GM12892 (cell line): ENCODE measurements around the gene SLC4A11.

Experiments used
- DNase-seq: peaks from one replicate; pipeline ENCODE4 v3.0.0; 2011; ENCODE audit not compliant: insufficient read length
- FAIRE-seq: peaks from 2 replicates; lab custom pipeline; 2011; peaks lifted over from hg19 to GRCh38; lab: Jason Lieb, UNC
- POLR2A ChIP-seq: IDR thresholded peaks from 2 replicates; pipeline ENCODE4 v1.6.1; 2011; ENCODE audit warnings: low read depth, low read length, control low read depth
- POLR2AphosphoS5 ChIP-seq: IDR thresholded peaks from 2 replicates; pipeline ENCODE4 v1.6.1; 2011; ENCODE audit warnings: low read depth, low read length, control low read depth
- TAF1 ChIP-seq: IDR thresholded peaks from 2 replicates; pipeline ENCODE4 v1.6.1; 2011; ENCODE audit warnings: low read depth, mild to moderate bottlenecking, control low read depth, low read length, borderline replicate concordance

Gene SLC4A11

DNA sequence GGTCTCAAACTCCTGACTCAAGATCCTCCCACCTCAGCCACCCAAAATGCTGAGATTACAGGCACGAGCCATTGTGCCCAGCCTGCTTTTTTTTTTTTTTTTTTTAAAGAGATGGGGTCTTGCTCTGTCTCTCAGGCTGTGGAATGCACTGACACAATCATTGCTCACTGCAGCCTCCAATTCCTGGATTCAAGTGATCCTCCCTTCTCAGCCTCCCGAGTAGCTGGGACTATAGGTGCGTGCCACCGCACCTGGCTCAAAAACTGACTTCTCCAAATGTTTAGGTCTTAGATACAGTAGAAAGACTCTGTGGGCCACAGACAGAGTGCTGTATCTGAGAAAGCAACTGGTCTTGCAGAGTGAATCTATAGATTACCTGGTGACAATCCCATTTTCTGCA is 31.1 kb upstream of the SLC4A11 start:
- TF ChIP-seq POLR2AphosphoS5 (no peak), POLR2A (no peak), TAF1 (no peak)
- DNase-seq (no peak), FAIRE-seq (no peak)

DNA sequence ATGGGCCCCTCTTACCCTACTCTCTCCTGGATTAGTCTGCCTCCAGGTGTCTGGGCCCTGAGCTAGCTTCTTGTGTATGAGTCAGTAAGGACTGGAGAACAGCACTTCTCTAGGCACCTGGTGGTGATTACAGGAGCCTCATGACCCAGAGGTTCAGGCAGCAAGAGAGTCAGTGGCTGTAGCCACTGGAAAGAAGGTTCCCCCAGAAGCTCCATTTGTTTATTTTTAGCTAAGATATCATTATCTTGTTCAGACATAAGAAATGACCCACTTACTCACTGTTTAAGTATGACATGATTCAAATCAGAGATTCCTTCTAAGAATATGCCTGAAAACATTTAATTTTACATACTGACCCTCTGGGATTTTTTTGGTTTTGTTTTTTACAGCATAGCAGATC is 23.6 kb upstream of the SLC4A11 start:
- FAIRE-seq (no peak), DNase-seq (no peak)
- TF ChIP-seq POLR2A: no peak
- no peak for TF ChIP-seq POLR2AphosphoS5
- no peak for TF ChIP-seq TAF1

DNA sequence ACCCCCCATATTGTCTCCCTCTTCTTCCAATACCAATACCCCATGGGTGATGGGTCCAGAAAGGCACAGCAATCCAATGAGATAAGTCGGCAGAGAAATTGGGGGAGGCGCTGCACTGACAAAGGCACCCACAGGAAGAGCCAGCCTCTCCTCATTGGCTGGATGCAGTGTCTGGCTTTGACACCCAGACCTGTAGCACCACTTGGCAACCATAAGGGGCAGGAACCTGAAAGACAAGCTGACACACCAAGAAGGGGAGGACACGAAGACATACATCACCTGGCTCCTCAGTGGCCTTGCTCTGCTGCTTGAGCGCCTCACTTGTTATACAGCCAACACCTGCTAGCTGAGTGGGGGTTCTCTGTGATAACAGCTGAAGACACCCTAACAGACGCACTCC is 19.4 kb upstream of the SLC4A11 start:
- TF ChIP-seq POLR2A (no peak), TAF1 (no peak), POLR2AphosphoS5 (no peak)
- DNase-seq: no peak
- no peak for FAIRE-seq

DNA sequence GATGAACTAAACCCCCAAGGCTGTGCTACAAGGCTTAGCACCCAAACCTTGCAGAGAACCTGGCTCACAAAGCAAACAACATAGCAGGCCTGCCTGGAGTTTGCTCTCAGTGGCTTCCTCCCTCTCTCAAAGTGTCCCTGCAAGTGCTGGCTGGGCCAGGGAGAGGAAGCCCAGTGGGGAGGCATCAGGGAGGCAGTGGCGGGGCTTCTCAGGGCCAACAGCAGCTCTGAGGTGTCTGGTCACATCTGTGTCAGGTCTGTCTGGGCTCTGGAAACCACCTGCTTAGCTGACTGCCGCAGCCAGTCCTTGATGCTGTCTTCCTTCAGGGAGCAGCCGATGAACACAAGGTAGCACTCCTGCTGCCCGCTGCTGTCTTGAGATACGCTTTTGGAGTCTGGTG is 16.7 kb upstream of the SLC4A11 start:
- DNase-seq (no peak), FAIRE-seq (no peak)
- TF ChIP-seq TAF1: no peak

DNA sequence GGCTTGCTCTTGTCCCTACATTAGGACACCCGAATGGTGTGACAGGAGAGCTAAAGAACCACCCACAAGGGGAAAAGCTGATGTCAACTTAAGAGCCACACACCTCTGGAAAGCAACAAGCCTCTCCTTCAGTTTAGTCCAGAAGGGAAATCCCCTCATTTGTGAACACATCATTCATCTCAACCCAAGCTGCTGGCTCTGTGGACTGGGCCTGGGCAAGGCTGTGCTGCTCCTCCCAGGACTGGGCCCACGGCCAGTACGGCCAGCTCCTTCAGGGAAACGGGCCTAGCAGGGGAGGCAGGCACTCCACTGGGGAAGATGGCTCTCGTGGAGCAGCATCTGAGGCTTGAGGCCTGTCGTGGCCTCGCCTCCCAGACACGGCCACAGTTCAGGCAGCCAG is 12.8 kb upstream of the SLC4A11 start:
- DNase-seq: no peak
- no peak for FAIRE-seq
- TF ChIP-seq POLR2A: no peak
- TF ChIP-seq POLR2AphosphoS5: no peak
- TF ChIP-seq TAF1: no peak

DNA sequence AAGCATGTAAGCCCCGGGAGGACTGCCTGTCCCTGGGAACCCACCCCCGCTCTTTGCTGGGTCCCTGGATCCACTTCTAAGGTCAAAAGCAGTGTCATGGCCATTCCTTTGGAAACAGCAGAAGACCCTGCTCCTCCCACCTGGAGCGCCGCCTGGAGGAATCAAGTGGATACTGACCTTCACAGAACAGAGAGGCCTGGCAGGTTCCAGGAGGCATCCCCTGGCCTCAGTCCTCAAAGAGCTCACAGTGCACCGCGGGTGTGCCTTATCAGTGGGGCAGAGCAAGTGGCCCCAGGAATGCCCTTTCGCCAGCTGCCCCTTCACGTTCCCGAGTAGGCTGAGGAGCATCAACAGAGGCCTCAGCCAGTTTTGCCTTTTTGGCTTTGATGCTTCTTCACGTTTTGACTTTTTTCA is 11.1 kb upstream of the SLC4A11 start:
- TF ChIP-seq POLR2AphosphoS5 (no peak), TAF1 (no peak), POLR2A (no peak)
- FAIRE-seq (no peak), DNase-seq (no peak)

DNA sequence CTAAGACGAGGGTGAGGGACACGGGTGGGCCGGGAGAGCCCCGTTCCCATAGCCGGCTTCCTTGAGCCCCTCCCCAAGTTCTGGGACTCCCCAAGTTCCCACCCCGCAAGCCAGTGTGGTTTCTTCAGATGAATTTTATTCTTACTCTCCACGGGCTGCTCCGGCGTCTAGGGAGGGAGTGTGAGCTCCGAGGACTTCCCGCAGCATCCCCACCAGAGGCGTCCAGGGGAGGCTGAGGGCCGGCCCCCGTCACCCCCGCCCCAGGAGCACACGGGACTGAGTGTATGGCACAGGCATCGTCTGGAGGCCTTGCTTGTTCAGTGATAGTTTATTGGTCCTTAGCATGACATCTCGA is 10.0 kb upstream of the SLC4A11 start:
- no peak for DNase-seq
- TF ChIP-seq POLR2AphosphoS5: no peak
- FAIRE-seq: no peak

DNA sequence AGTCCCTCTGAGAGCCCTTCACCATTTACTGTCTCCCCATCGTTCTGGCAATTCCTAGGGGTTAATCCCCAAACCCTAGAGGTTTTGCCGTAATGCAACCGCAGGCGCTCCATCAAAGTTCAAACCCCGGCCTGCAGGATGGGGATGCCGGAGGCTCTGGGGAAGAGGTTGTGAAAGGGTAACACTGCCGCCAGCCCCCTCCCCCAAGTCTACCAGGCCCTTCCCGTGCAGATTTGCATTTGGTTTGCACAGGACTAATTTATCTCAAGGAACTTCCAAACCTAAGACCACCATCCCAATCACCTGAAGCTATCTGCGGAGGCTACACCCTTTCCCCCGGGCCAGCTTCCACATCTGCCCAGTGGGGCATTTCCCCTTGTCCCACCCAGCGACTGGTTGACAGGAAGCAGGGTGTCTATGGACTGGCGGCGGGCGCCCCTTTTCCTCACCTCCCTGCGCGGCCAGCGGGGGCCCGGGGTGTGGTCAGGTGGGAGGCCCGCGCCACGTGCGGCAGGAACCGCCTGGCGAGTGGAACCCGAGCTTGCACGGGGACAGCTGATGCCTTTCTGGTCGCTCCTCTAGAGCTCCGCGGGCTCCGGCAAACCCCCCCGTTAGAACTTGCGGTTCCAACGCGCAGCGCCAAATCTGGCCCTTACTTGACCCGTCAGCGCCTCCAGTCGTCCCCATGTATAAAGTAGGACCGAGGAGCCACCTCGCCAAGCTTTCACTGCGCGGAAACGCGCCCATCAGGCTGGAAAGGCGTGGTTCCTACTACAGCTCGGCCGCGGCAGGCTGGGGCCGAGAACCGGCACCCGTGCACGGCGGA is 9.4 kb upstream of the SLC4A11 start:
- no peak for DNase-seq
- TF ChIP-seq TAF1 (no peak), POLR2A (no peak), POLR2AphosphoS5 (no peak)
- FAIRE-seq: no peak

DNA sequence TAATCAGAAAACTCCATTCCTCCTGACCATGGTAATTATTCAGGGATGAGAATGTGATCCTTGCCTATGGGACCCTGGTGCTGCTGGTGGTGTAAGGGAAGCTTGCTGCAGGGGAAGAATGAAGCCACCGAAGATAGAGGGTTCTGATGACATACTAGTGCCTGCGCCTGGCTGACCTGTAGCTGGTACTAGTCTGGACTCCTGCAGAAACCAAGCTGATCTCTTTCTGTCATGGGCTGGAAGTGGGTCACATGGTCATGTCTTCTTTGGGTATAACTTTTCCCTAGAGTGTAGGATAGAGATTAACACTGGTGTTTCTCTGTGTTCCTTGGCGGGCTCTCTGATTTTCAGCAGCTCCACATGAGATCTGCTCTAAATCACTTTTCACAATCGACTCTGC is 8.6 kb upstream of the SLC4A11 start:
- FAIRE-seq: no peak

DNA sequence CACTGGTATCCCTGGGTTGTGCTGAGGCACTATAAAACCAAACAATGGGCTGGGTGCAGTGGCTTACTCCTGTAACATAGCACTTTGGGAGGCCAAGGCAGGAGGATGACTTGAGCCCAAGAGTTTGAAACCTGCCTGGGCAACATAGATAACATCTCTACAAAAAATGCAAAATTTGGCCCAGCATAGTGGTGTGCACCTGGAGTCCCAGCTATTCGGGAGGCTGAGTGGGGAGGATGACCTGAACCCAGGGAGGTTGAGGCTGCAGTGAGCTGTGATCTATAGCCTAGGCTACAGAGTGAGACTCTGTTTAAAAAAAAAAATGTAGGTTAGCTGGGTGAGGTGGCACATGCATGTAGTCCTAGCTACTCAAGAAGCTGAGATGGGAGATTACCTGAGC is 7.7 kb upstream of the SLC4A11 start:
- FAIRE-seq (no peak), DNase-seq (no peak)
- TF ChIP-seq POLR2A: no peak
- TF ChIP-seq TAF1: no peak
- TF ChIP-seq POLR2AphosphoS5: no peak

More for the DNA sequence above, 8.6 kb upstream of the SLC4A11 start:
- no peak for DNase-seq
- no peak for TF ChIP-seq POLR2AphosphoS5
- no peak for TF ChIP-seq TAF1
- TF ChIP-seq POLR2A: no peak

DNA sequence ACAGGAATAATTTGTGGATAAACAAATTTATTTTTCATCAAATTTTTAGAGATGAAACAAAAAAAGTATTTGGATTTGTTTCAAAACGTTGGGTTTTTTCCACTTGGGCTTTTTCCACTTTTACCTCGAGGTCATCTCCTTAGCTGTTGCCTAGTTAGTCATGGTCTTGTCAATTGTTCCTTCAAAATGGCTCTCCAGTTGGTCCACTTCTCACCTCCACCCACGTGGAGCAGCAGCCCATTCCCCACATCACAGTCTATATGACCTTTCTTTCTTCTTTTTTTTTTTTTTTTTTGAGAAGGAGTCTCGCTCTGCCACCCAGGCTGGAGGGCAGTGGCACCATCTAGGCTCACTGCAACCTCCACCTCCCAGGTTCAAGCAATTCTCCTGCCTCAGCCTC is 6.7 kb upstream of the SLC4A11 start:
- no peak for DNase-seq
- FAIRE-seq: no peak

DNA sequence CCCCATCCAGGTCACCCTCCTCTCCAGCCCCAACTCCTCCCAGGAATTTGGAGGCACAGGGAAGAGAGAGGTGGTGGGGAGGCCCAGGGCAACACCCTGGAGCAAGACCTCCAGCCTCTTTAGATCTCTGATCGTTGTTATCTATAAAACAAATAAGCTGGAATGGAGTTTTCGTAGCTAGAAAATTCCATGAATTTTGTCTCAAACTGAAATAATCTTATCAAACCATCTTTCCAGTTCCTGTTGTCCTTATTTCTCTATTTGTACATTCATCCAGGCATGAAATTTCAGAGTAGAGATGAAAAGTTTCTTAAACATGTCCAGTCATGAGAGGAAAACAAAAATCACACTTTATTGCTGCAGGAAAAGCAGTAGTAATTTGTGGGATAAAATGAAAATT is 6.2 kb upstream of the SLC4A11 start:
- DNase-seq: no peak
- TF ChIP-seq POLR2AphosphoS5: no peak
- TF ChIP-seq TAF1: no peak
- no peak for FAIRE-seq

More for the DNA sequence above, 6.7 kb upstream of the SLC4A11 start:
- TF ChIP-seq POLR2AphosphoS5 (no peak), TAF1 (no peak), POLR2A (no peak)
